ENCODE measurements around the gene B4GAT1.

The B4GAT1 gene

DNA sequence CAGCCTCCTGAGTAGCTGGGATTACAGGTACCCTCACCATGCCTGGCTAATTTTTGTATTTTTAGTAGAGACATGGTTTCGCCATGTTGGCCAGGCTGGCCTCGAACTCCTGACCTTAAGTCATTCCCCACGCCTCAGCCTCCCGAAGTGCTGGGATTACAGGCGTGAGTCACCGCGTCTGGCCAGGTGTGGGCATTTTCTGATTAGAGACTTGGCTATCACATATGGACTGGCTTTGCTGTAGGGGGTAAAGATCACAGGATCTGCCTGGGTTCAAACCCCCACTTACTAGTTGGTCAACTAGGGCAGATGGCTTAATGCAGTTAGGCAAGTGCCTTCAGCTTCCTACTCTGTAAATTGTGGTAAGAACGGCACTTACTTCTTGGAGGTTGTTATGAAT lies 37.1 kb downstream of the B4GAT1 start:
- no peaks in the 10 kb centered on the region for H3K36me3 ChIP-seq (ENCODE audit: insufficient read depth, low read length)
- no peaks in the 10 kb centered on the region for H3K9me2 ChIP-seq (ENCODE audit: low read depth, low read length)
- H3K9me3 ChIP-seq (ENCODE audit: low read length), result no peaks in the 10 kb centered on the region
- no peak overlapping the region for H3K9ac ChIP-seq (ENCODE audit: low read length)
- H3K27ac ChIP-seq (ENCODE audit: low read depth, low read length, poor library complexity, severe bottlenecking), result no peak overlapping the region
- H3F3A ChIP-seq (ENCODE audit: insufficient read depth, low read length), result no peaks in the 10 kb centered on the region
- H2AFZ ChIP-seq (ENCODE audit: low read length), result no peak overlapping the region
- H3K4me1 ChIP-seq (ENCODE audit: insufficient read depth, low read length, severe bottlenecking), result peaks cover 8% of the 10 kb centered on the region
- H3K79me2 ChIP-seq (ENCODE audit: insufficient read depth, low read length), result no peaks in the 10 kb centered on the region
- TF ChIP-seq EZH2 (IDR thresholded peaks at IDR 0.05; ENCODE audit: borderline replicate concordance, low read length), result no peak
- TF ChIP-seq, protein P1, sequence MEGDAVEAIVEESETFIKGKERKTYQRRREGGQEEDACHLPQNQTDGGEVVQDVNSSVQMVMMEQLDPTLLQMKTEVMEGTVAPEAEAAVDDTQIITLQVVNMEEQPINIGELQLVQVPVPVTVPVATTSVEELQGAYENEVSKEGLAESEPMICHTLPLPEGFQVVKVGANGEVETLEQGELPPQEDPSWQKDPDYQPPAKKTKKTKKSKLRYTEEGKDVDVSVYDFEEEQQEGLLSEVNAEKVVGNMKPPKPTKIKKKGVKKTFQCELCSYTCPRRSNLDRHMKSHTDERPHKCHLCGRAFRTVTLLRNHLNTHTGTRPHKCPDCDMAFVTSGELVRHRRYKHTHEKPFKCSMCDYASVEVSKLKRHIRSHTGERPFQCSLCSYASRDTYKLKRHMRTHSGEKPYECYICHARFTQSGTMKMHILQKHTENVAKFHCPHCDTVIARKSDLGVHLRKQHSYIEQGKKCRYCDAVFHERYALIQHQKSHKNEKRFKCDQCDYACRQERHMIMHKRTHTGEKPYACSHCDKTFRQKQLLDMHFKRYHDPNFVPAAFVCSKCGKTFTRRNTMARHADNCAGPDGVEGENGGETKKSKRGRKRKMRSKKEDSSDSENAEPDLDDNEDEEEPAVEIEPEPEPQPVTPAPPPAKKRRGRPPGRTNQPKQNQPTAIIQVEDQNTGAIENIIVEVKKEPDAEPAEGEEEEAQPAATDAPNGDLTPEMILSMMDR (IDR thresholded peaks at IDR 0.05; ENCODE audit: low read length), result no peak
- H4K20me1 ChIP-seq (ENCODE audit: insufficient read depth, low read length), result no peaks in the 10 kb centered on the region
- H3K27me3 ChIP-seq (ENCODE audit: insufficient read depth, low read length), result peaks cover 4% of the 10 kb centered on the region; the same call in 1 of the 2 replicates
- H3K4me2 ChIP-seq (ENCODE audit: low read length), result no peak overlapping the region
- no peak overlapping the region for H3K4me3 ChIP-seq (ENCODE audit: low read depth, low read length, poor library complexity, severe bottlenecking)

DNA sequence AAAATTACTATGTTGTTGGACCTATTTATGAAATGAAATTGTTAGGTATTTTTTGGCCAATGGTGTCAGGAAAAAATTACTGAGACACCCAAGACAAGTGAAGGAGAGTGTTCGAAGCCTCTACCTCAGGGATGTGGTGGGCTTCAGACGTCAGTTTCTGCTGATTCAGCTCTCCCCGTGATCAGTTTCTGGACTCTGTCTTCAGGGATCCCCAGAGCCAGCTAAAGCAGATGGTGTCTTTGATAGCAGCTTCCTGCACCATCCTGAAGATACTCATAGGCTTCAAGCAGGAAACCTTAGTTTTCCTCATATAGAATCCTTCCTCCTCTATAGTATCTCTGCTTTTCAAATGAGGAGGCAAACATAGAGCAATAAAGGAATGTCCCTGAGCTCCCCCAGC lies 38.0 kb downstream of the B4GAT1 start:
- no peak overlapping the region for H3K4me3 ChIP-seq (ENCODE audit: low read depth, low read length, poor library complexity, severe bottlenecking)
- TF ChIP-seq, protein P1 (IDR thresholded peaks at IDR 0.05; ENCODE audit: low read length), result no peak
- TF ChIP-seq EZH2 (IDR thresholded peaks at IDR 0.05; ENCODE audit: borderline replicate concordance, low read length), result no peak
- H3K9me3 ChIP-seq (ENCODE audit: low read length), result no peaks in the 10 kb centered on the region
- no peak overlapping the region for H3K4me2 ChIP-seq (ENCODE audit: low read length)
- H2AFZ ChIP-seq (ENCODE audit: low read length), result no peak overlapping the region
- H3K27ac ChIP-seq (ENCODE audit: low read depth, low read length, poor library complexity, severe bottlenecking), result no peak overlapping the region
- H3K9me2 ChIP-seq (ENCODE audit: low read depth, low read length), result no peaks in the 10 kb centered on the region
- H3K9ac ChIP-seq (ENCODE audit: low read length), result no peak overlapping the region
- peaks cover 4% of the 10 kb centered on the region; the same call in 1 of the 2 replicates for H3K27me3 ChIP-seq (ENCODE audit: insufficient read depth, low read length)
- H3F3A ChIP-seq (ENCODE audit: insufficient read depth, low read length), result no peaks in the 10 kb centered on the region
- H3K79me2 ChIP-seq (ENCODE audit: insufficient read depth, low read length), result no peaks in the 10 kb centered on the region
- no peaks in the 10 kb centered on the region for H4K20me1 ChIP-seq (ENCODE audit: insufficient read depth, low read length)
- peaks cover 8% of the 10 kb centered on the region for H3K4me1 ChIP-seq (ENCODE audit: insufficient read depth, low read length, severe bottlenecking)
- no peaks in the 10 kb centered on the region for H3K36me3 ChIP-seq (ENCODE audit: insufficient read depth, low read length)

DNA sequence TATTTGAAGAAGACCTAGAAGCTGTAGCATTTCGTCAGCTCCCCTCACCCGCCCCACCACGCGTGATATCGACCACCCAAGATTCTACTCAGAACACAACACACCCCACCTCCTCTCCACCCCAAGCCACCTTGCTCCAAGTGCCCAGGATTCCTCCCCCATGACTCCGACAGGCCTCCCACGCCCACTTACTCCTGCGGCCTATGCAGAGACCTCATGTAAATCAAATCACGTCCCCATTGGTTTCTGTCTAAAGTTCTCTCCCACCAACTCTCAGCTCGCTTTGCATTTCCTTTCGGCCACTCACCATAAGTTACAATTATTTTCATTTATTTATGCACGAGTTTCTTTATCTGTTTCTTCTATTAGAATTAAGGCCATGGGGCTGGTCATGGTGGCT lies 44.8 kb downstream of the B4GAT1 start:
- H3K9me2 ChIP-seq (ENCODE audit: low read depth, low read length), result no peaks in the 10 kb centered on the region
- H3K27me3 ChIP-seq (ENCODE audit: insufficient read depth, low read length), result peaks cover 13% of the 10 kb centered on the region; the same call in 1 of the 2 replicates
- no peak overlapping the region for H3K4me2 ChIP-seq (ENCODE audit: low read length)
- TF ChIP-seq, protein P1 (IDR thresholded peaks at IDR 0.05; ENCODE audit: low read length), result no peak
- no peak for TF ChIP-seq EZH2 (IDR thresholded peaks at IDR 0.05; ENCODE audit: borderline replicate concordance, low read length)
- no peak overlapping the region for H2AFZ ChIP-seq (ENCODE audit: low read length)
- H4K20me1 ChIP-seq (ENCODE audit: insufficient read depth, low read length), result no peaks in the 10 kb centered on the region
- no peaks in the 10 kb centered on the region for H3F3A ChIP-seq (ENCODE audit: insufficient read depth, low read length)
- H3K4me3 ChIP-seq (ENCODE audit: low read depth, low read length, poor library complexity, severe bottlenecking), result no peak overlapping the region
- H3K79me2 ChIP-seq (ENCODE audit: insufficient read depth, low read length), result no peaks in the 10 kb centered on the region
- H3K4me1 ChIP-seq (ENCODE audit: insufficient read depth, low read length, severe bottlenecking), result no peaks in the 10 kb centered on the region
- no peak overlapping the region for H3K27ac ChIP-seq (ENCODE audit: low read depth, low read length, poor library complexity, severe bottlenecking)
- no peaks in the 10 kb centered on the region for H3K9me3 ChIP-seq (ENCODE audit: low read length)
- no peak overlapping the region for H3K9ac ChIP-seq (ENCODE audit: low read length)
- no peaks in the 10 kb centered on the region for H3K36me3 ChIP-seq (ENCODE audit: insufficient read depth, low read length)
